NB4 (cell line): ENCODE data around the gene APP.

Source experiments
- MYC ChIP-seq: IDR thresholded peaks from 2 replicates; pipeline ENCODE4 v1.6.1; 2011; ENCODE audit warnings: low read depth, low read length
- POLR2A ChIP-seq: IDR thresholded peaks from 2 replicates; pipeline ENCODE4 v1.6.1; 2011; ENCODE audit warnings: mild to moderate bottlenecking; ENCODE audit not compliant: insufficient read length; ENCODE audit errors: extremely low read depth

DNA sequence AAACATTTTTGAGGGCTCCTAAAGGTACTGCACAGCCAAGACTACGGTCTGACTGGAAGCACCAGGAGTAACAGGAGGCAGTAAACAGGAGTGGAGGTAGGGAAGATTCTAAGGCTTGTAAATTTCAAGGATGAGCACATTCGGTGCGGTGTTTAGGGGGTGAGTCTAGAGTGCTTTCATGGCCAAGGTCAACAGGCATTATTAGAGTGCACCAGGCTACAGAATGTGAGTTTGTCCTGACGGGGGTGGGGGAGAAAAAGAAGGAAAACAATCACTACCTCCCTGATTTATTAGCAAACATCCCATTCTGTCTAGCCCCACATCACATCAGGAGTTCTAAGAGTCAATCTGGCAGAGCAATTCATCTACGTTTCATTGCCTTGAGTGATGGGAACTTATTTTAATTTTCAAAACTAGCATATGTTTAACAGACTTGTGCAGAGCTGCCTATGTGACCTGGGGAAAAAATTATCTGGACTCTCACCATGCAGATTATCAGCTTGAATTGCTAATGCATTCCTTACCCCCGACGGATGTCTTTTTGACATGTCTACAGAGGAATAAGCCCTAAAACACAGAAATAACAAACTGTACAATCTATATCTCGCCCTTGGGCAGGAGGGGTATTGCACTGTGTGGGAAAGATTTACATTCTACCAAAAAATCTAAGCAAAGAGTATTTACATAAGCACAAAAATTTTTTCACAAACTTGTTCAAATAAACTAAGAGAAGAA, 45.0 kb downstream of the APP start:
- no peak for TF ChIP-seq MYC
- TF ChIP-seq POLR2A, result no peak
